K562 (cell line): ENCODE measurements around the gene SND1. TPM values are rescaled to one million over a fixed set of nuclear protein-coding genes. Genes with fewer than 3 reads are reported as not detected.

Experiments used
- BACH1 ChIP-seq: fragments of 200-800 bp; sonication (Bioruptor generic); IDR thresholded peaks from 2 replicates; pipeline ENCODE4 v1.6.1; 2016; ENCODE audit warnings: missing genetic modification characterization, missing compliant biosample characterization
- COPS2 ChIP-seq: fragments of 450-650 bp; conservative IDR thresholded peaks from 2 replicates; pipeline ENCODE4 v1.6.1; 2016; ENCODE audit warnings: mild to moderate bottlenecking, moderate library complexity
- E2F3 ChIP-seq: fragments of 250-450 bp; sonication (Bioruptor Pico); IDR thresholded peaks from 2 replicates; pipeline ENCODE4 v1.4.0; 2020; ENCODE audit warnings: mild to moderate bottlenecking
- PHF8 ChIP-seq: fragments of 200-600 bp; sonication (generic); IDR thresholded peaks from 2 replicates; pipeline ENCODE4 v1.6.1; 2012; ENCODE audit warnings: mixed run types, mild to moderate bottlenecking, inconsistent platforms, low read length, moderate library complexity, borderline replicate concordance
- PPARD ChIP-seq: fragments of 250-450 bp; sonication (Bioruptor Pico); IDR thresholded peaks from 2 replicates; pipeline ENCODE4 v1.8.0; 2022; ENCODE audit warnings: inconsistent platforms, mild to moderate bottlenecking, moderate library complexity
- REST ChIP-seq, 2 experiments: fragments of 450-650 bp; formaldehyde crosslinking in 1 of 2; IDR thresholded peaks; 2 replicates each; pipeline versions ENCODE4 v1.4.0 to v1.6.1; 2014 to 2020; ENCODE audit warnings: mild to moderate bottlenecking in 2 of 2, borderline replicate concordance in 1 of 2, low read depth in 1 of 2
- ZBTB1 ChIP-seq: sonication (generic); formaldehyde crosslinking; IDR thresholded peaks from 2 replicates; pipeline ENCODE4 v1.8.1; 2023; ENCODE audit warnings: missing genetic modification reagents, low read depth, mild to moderate bottlenecking, borderline replicate concordance
- ZMIZ1 ChIP-seq, 2 experiments: fragments of 150-350 bp in 1 of 2; IDR thresholded peaks; 2 replicates each; pipeline ENCODE4 v1.6.1; 2012 to 2016; ENCODE audit warnings: low read depth in 2 of 2, low read length in 2 of 2, mild to moderate bottlenecking in 1 of 2, moderate library complexity in 1 of 2
- ZNF551 ChIP-seq: fragments of 250-450 bp; sonication (Bioruptor Pico); IDR thresholded peaks from 2 replicates; pipeline ENCODE4 v1.5.0; 2021; ENCODE audit warnings: mild to moderate bottlenecking, moderate library complexity
- ZNF592 ChIP-seq: fragments of 450-650 bp; IDR thresholded peaks from 2 replicates; pipeline ENCODE4 v1.6.1; 2017; ENCODE audit warnings: antibody characterized with exemption, mild to moderate bottlenecking
- polyA plus RNA-seq, 8 experiments: library from polyadenylated mRNA; depleted of rRNA in 4 of 8; stranded (reverse) in 5 of 8; unstranded in 3 of 8; fragments of >200 nt; fragmentation: Nextera tagmentation in 2 of 8; fragmentation: Illumina TruSeq in 1 of 8; extraction: Ambion mirVana in 2 of 8; extraction: Trizol in 1 of 8; gene quantifications; 2 replicates each; pipeline versions ENCODE4 v1.2.1 to v1.2.3, GENCODE V29; 2011 to 2014; ENCODE audit warnings: inconsistent platforms in 1 of 8, missing spikeins in 1 of 8
- total RNA-seq, 7 experiments: library from RNA; depleted of rRNA in 6 of 7; stranded (reverse); fragments of >200 nt in 6 of 7; fragmentation: Illumina TruSeq in 2 of 7; extraction: Trizol in 2 of 7; gene quantifications; 2 replicates each; pipeline versions ENCODE4 v1.2.1 to v1.2.3, GENCODE V29; 2011 to 2021; ENCODE audit warnings: low replicate concordance in 1 of 7

Gene SND1
- total and polyA plus RNA-seq, 9 of the 15 experiments (the other 6 are each of a cell fraction or from before 2014, with no cell fraction given): 46.5 to 307 (median 191) TPM

- TF ChIP-seq ZMIZ1 (IDR thresholded peaks at IDR 0.05; ENCODE audit: low read depth in 2 of 2, low read length in 2 of 2): peak in 1 of 2 experiments; percentile 88; a peak in 2 of 4 replicates
- peak; percentile 14; the same call in 1 of the 2 replicates for TF ChIP-seq REST (IDR thresholded peaks at IDR 0.05; ENCODE audit: borderline replicate concordance)
- no peak for TF ChIP-seq REST (CRISPR knock-in tag; IDR thresholded peaks at IDR 0.05; ENCODE audit: low read depth)
- no peak for TF ChIP-seq COPS2
- TF ChIP-seq E2F3: no peak
- no peak for TF ChIP-seq PPARD (CRISPR knock-in tag)
- no peak; the same call in none of the 2 replicates for TF ChIP-seq ZNF592
- TF ChIP-seq ZNF551: no peak
- no peak for TF ChIP-seq PHF8
- TF ChIP-seq ZBTB1 (CRISPR knock-in tag): no peak
- TF ChIP-seq BACH1 (tag): peak; percentile 20; the same call in 1 of the 2 replicates
Measured at GRCh38 chr7:127838816-127839415, 186.9 kb downstream of the SND1 start (continued).
